ENCODE results near the gene RSRC1. TPM values are rescaled to one million over a fixed set of nuclear protein-coding genes. Genes with fewer than 3 reads are reported as not detected.
A peak's percentile ranks its signal among the peaks of the same experiment; 100 is the strongest.
"Not testable (repeated sequence)": the region's sequence is repeated elsewhere in the genome, so short reads cannot be mapped to it uniquely, and the experiment has no call there.

RSRC1 gene
- total RNA-seq, 3 donors from 2014 or later: 31.6 to 32.4 (median 32.1) TPM

- not testable (repeated sequence) for DNase-seq; H3K9me3 Mint-ChIP-seq; H3K4me3 Mint-ChIP-seq; H3K4me1 Mint-ChIP-seq (ENCODE audit: low read depth); H3K27me3 Mint-ChIP-seq (ENCODE audit: low read depth); ATAC-seq
- peaks cover 18% of the 10 kb centered on the region for H3K36me3 Mint-ChIP-seq (ENCODE audit: insufficient read depth)
Measured at GRCh38 chr3:158549938-158550337, 440.0 kb downstream of the RSRC1 start.

DNA sequence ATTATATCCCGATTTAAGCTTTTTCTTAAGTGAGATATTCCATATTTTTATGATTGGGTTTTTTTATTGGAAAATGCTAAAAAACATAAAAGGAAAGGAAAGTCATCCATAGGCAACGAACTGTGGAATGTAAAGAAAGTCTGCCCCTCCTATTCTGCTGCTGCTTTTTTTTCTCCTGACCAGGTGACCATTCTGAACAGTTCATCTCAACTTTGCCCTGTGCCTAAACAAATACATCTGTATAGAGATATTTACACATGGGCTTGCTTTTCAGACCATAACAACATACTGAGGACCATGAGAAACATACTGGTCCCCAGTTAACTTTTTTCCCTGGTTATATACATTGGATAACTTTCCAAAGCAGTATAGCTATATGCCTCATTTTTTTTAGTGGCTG lies 442.2 kb downstream of the RSRC1 start:
- no peaks in the 10 kb centered on the region for H3K4me1 Mint-ChIP-seq (ENCODE audit: low read depth)
- no peak overlapping the region for H3K4me3 Mint-ChIP-seq
- DNase-seq: no peak
- H3K36me3 Mint-ChIP-seq (ENCODE audit: insufficient read depth): peaks cover 11% of the 10 kb centered on the region
- H3K9me3 Mint-ChIP-seq: no peaks in the 10 kb centered on the region
- peaks cover 8% of the 10 kb centered on the region for H3K27me3 Mint-ChIP-seq (ENCODE audit: low read depth)
- ATAC-seq: no peak

DNA sequence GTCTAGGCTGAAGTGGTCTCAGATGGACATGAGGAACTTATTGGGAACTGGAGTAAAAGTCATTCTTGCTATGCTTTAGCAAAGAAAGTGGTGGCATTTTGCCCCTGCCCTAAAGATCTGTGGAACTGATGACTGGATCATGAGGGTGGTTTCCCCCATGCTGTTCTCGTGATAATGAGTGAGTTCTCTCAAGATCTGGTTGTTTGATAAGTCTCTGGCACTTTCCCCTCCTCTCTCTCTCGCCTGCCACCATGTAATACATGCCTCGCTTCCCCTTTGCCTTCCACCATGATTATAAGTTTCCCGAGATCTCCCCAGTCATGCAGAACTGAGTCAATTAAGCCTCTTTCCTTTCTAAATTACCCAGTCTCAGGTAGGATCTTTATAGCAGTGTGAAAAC lies 449.6 kb downstream of the RSRC1 start:
- no peaks in the 10 kb centered on the region for H3K9me3 Mint-ChIP-seq
- no peak for DNase-seq
- H3K36me3 Mint-ChIP-seq (ENCODE audit: insufficient read depth): no peaks in the 10 kb centered on the region
- peak; percentile 43 to 62 for ATAC-seq
- H3K27me3 Mint-ChIP-seq (ENCODE audit: low read depth): peaks cover 15% of the 10 kb centered on the region
- H3K4me3 Mint-ChIP-seq: no peak overlapping the region
- no peaks in the 10 kb centered on the region for H3K4me1 Mint-ChIP-seq (ENCODE audit: low read depth)

GRCh38 chr3:158560979-158561378 lies 451.1 kb downstream of the RSRC1 start:
- H3K4me1 Mint-ChIP-seq (ENCODE audit: low read depth): no peaks in the 10 kb centered on the region
- DNase-seq (no peak), ATAC-seq (no peak)
- H3K36me3 Mint-ChIP-seq (ENCODE audit: insufficient read depth): no peaks in the 10 kb centered on the region
- H3K27me3 Mint-ChIP-seq (ENCODE audit: low read depth): peaks cover 16% of the 10 kb centered on the region
- H3K4me3 Mint-ChIP-seq: no peak overlapping the region
- H3K9me3 Mint-ChIP-seq: peaks cover 4% of the 10 kb centered on the region

- Mint-ChIP-seq H3K9me3 (peaks cover 4% of the 10 kb centered on the region), H3K4me3 (no peak overlapping the region), H3K4me1 (ENCODE audit: low read depth) (no peaks in the 10 kb centered on the region), H3K27me3 (ENCODE audit: low read depth) (peaks cover 20% of the 10 kb centered on the region), H3K36me3 (ENCODE audit: insufficient read depth) (no peaks in the 10 kb centered on the region)
- ATAC-seq (no peak), DNase-seq (no peak)
Measured at GRCh38 chr3:158562674-158563073, 452.8 kb downstream of the RSRC1 start.

- Mint-ChIP-seq H3K36me3 (ENCODE audit: insufficient read depth) (no peaks in the 10 kb centered on the region), H3K27me3 (ENCODE audit: low read depth) (peaks cover 24% of the 10 kb centered on the region), H3K4me3 (no peak overlapping the region), H3K9me3 (peaks cover 4% of the 10 kb centered on the region), H3K4me1 (ENCODE audit: low read depth) (no peaks in the 10 kb centered on the region)
- DNase-seq: no peak
- no peak for ATAC-seq
Measured at GRCh38 chr3:158563076-158563475, 453.2 kb downstream of the RSRC1 start.

DNA sequence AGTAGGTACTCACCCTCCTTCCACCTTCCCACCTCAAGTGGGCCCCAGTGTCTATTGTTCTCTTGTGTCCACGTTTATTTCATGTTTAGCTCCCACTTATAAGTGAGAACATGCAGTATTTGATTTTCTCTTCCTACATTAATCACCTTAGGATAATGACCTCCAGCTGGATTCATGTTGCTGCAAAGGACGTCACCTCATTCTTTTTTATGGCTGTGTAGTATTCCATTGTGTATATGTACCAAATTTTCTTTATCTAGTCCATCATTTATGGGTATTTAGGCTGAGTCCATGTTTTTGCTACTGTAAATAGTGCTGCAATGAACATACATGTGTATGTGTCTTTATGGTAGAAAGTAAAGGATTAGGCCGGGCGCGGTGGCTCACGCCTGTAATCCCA lies 455.2 kb downstream of the RSRC1 start:
- no peak overlapping the region for H3K4me3 Mint-ChIP-seq
- H3K4me1 Mint-ChIP-seq (ENCODE audit: low read depth): no peaks in the 10 kb centered on the region
- DNase-seq (no peak), ATAC-seq (no peak)
- peaks cover 39% of the 10 kb centered on the region for H3K27me3 Mint-ChIP-seq (ENCODE audit: low read depth)
- H3K36me3 Mint-ChIP-seq (ENCODE audit: insufficient read depth): no peaks in the 10 kb centered on the region
- peaks cover 4% of the 10 kb centered on the region for H3K9me3 Mint-ChIP-seq

DNA sequence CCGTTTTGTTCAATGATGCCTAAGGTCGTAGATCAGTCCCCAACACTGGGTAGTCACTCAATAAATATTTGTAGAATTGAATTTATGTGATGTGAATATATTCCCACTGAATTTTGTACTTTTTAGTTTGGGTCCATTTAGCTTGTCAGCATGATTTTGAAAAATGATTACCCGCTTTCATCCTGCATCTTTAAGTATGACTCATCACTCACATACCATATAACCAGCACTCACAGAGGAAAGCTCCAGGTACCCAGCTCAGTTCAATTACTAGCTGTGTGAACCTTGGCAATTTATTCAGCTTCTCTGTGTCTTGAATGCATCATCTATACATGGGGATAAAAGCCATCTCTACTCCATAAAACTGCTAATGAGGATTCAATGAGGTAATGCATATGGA lies 458.9 kb downstream of the RSRC1 start:
- peaks cover 12% of the 10 kb centered on the region for H3K4me1 Mint-ChIP-seq (ENCODE audit: low read depth)
- DNase-seq (no peak), ATAC-seq (no peak)
- H3K4me3 Mint-ChIP-seq: no peak overlapping the region
- peaks cover 4% of the 10 kb centered on the region for H3K9me3 Mint-ChIP-seq
- no peaks in the 10 kb centered on the region for H3K36me3 Mint-ChIP-seq (ENCODE audit: insufficient read depth)
- H3K27me3 Mint-ChIP-seq (ENCODE audit: low read depth): peaks cover 56% of the 10 kb centered on the region

- Mint-ChIP-seq H3K4me3 (no peak overlapping the region), H3K4me1 (ENCODE audit: low read depth) (peaks cover 12% of the 10 kb centered on the region), H3K9me3 (peaks cover 4% of the 10 kb centered on the region), H3K36me3 (ENCODE audit: insufficient read depth) (no peaks in the 10 kb centered on the region), H3K27me3 (ENCODE audit: low read depth) (peaks cover 57% of the 10 kb centered on the region)
- DNase-seq: no peak
- ATAC-seq: no peak
Measured at GRCh38 chr3:158569794-158570193, 459.9 kb downstream of the RSRC1 start.

GRCh38 chr3:158570999-158571702 lies 461.3 kb downstream of the RSRC1 start, which contains the start of gene MLF1:
TSS of gene MLF1 (plus strand) at chr3:158571194. CDS start at chr3:158571301, 107 bp downstream.
- Mint-ChIP-seq H3K9me3 (no peaks in the 10 kb centered on the region), H3K4me1 (ENCODE audit: low read depth) (peaks cover 12% of the 10 kb centered on the region), H3K27me3 (ENCODE audit: low read depth) (peaks cover 51% of the 10 kb centered on the region), H3K4me3 (peak within 1 kb of the TSS; percentile 87), H3K36me3 (ENCODE audit: insufficient read depth) (no peaks in the 10 kb centered on the region)
- peak; percentile 68 for DNase-seq
- ATAC-seq: peak; percentile 99 to 100

- ATAC-seq (no peak), DNase-seq (no peak)
- Mint-ChIP-seq H3K36me3 (ENCODE audit: insufficient read depth) (no peaks in the 10 kb centered on the region), H3K4me1 (ENCODE audit: low read depth) (peaks cover 12% of the 10 kb centered on the region), H3K9me3 (no peaks in the 10 kb centered on the region), H3K27me3 (ENCODE audit: low read depth) (peaks cover 45% of the 10 kb centered on the region), H3K4me3 (no peak overlapping the region)
Measured at GRCh38 chr3:158571969-158572765, 462.3 kb downstream of the RSRC1 start.

GRCh38 chr3:158572766-158573060 lies 462.8 kb downstream of the RSRC1 start:
- H3K9me3 Mint-ChIP-seq: no peaks in the 10 kb centered on the region

DNA sequence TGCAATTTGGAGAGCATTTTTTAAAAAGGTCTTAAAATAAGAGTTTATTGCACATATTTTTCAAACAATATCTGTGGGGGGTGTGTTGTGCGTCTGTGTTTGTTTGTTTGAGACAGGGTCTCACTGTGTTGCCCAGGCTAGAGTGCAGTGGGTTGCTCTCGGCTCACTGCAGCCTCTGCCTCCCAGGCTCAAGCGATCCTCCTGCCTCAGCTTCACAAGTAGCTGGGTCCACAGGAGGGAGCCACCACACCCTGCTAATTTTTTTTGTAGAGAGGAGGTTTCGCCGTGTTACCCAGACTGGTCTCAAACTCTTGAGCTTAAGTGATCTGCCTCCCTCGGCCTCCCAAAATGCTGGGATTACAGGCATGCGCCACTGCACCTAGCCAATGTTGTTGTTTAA lies 463.8 kb downstream of the RSRC1 start:
- H3K36me3 Mint-ChIP-seq (ENCODE audit: insufficient read depth): no peaks in the 10 kb centered on the region
- peaks cover 34% of the 10 kb centered on the region for H3K27me3 Mint-ChIP-seq (ENCODE audit: low read depth)
- DNase-seq (no peak), ATAC-seq (no peak)
- H3K4me3 Mint-ChIP-seq: no peak overlapping the region
- peaks cover 12% of the 10 kb centered on the region for H3K4me1 Mint-ChIP-seq (ENCODE audit: low read depth)
- H3K9me3 Mint-ChIP-seq: no peaks in the 10 kb centered on the region

More at GRCh38 chr3:158572766-158573060, 462.8 kb downstream of the RSRC1 start:
- no peak for DNase-seq
- H3K27me3 Mint-ChIP-seq (ENCODE audit: low read depth): peaks cover 40% of the 10 kb centered on the region
- H3K4me1 Mint-ChIP-seq (ENCODE audit: low read depth): peaks cover 12% of the 10 kb centered on the region
- no peak overlapping the region for H3K4me3 Mint-ChIP-seq
- no peaks in the 10 kb centered on the region for H3K36me3 Mint-ChIP-seq (ENCODE audit: insufficient read depth)
- no peak for ATAC-seq

DNA sequence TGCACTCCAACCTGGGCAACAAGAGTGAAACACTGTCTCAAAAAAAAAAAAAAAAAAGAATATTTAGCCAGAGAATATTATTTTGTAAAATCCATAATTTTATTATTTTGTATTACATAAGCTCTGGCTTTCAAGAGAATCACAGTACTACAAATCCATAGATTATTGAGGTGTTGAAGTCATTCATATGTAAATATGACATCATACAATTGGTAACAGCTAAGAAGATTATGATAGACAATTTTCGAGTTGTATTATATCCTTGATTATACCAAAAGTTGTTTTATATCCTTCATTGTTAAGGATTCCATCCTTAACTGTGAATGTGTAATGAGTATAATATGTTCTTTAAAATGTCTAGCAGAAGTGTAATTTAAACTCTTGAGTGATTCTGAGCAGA lies 464.8 kb downstream of the RSRC1 start:
- ATAC-seq: no peak
- H3K27me3 Mint-ChIP-seq (ENCODE audit: low read depth): peaks cover 26% of the 10 kb centered on the region

DNA sequence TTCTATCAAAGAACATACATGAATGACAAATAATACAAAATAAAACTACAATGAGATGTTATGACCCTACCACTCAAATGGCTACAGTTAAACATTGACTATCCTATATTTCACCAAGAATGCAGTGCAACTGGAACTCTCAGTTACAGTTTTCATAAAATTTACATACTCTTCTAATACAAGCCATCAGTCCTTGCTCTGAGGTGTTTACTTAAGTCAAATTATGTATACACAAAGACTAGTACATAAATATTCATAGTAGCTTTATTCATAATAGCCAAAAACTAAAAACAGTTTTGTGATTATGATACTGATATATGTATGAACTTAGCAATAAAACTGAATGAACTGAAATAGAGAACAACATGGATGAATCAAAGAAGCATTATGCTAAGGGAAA lies 480.3 kb downstream of the RSRC1 start:
- Mint-ChIP-seq H3K9me3 (no peaks in the 10 kb centered on the region), H3K36me3 (ENCODE audit: insufficient read depth) (no peaks in the 10 kb centered on the region), H3K4me3 (no peak overlapping the region), H3K27me3 (ENCODE audit: low read depth) (peaks cover 6% of the 10 kb centered on the region), H3K4me1 (ENCODE audit: low read depth) (no peaks in the 10 kb centered on the region)
- no peak for ATAC-seq
- DNase-seq: no peak

More for the DNA sequence above, 464.8 kb downstream of the RSRC1 start:
- no peaks in the 10 kb centered on the region for H3K36me3 Mint-ChIP-seq (ENCODE audit: insufficient read depth)
- H3K4me1 Mint-ChIP-seq (ENCODE audit: low read depth): peaks cover 12% of the 10 kb centered on the region
- DNase-seq: no peak
- no peak overlapping the region for H3K4me3 Mint-ChIP-seq
- no peaks in the 10 kb centered on the region for H3K9me3 Mint-ChIP-seq

Measured in activated T-cell treated with anti-CD3 and anti-CD28 coated beads, Interleukin-2, amount 50 U/mL, for 4 hours (primary cell).